H1 (cell line): ENCODE data around the gene POLR2F. TPM values are rescaled to one million over a fixed set of nuclear protein-coding genes. Genes with fewer than 3 reads are reported as not detected.

Experiments
- POLR2AphosphoS5 ChIP-seq: IDR thresholded peaks from 2 replicates; pipeline ENCODE4 v1.6.1; 2011; ENCODE audit warnings: low read depth, low read length
- RNF2 ChIP-seq: fragments of 200-900, 300-1000 bp; sonication (generic); IDR thresholded peaks from 2 replicates; pipeline ENCODE4 v1.7.1; 2016; ENCODE audit warnings: borderline replicate concordance, low read depth, mild to moderate bottlenecking, antibody characterized with exemption, low read length; ENCODE audit not compliant: poor library complexity, severe bottlenecking; ENCODE audit errors: missing control alignments
- SIN3A ChIP-seq, 2 experiments: IDR thresholded peaks in 1 of 2; conservative IDR thresholded peaks in 1 of 2; 2 replicates each; pipeline ENCODE4 v1.6.1; 2011 to 2012; ENCODE audit warnings: low read length in 2 of 2, improper control_type of control experiment in 1 of 2, low read depth in 1 of 2, mild to moderate bottlenecking in 1 of 2
- TAF1 ChIP-seq: IDR thresholded peaks from 2 replicates; pipeline ENCODE4 v1.6.1; 2011; ENCODE audit warnings: mild to moderate bottlenecking, low read depth, low read length
- TEAD4 ChIP-seq: IDR thresholded peaks from 2 replicates; pipeline ENCODE4 v1.6.1; 2012; ENCODE audit warnings: low read depth, low read length, inconsistent platforms, mixed read lengths
- polyA plus RNA-seq, 7 experiments: library from polyadenylated mRNA; depleted of rRNA in 3 of 7; stranded (reverse) in 5 of 7; unstranded in 2 of 7; fragments of >200 nt in 5 of 7; fragments of 200-250 nt in 2 of 7; gene quantifications; 1 replicate in 5 of 7; 2 replicates in 1 of 7; 4 replicates in 1 of 7; pipeline versions ENCODE4 v1.2.1 to v1.2.3, GENCODE V29; 2011 to 2013; ENCODE audit warnings: missing spikeins in 2 of 7, mixed read lengths in 2 of 7
- total RNA-seq: library from RNA; stranded (reverse); fragmentation: NEBNext Ultra II Directional; extraction: Animal tissue kit (Norgen Biotek cat#: 25700); gene quantifications from 2 replicates; pipeline ENCODE4 v1.2.1, GENCODE V29; 2021

POLR2F gene
- total and polyA plus RNA-seq, 2 of the 8 experiments (the other 6 are each of a cell fraction or from before 2014, with no cell fraction given): 150 to 176 TPM

- TF ChIP-seq TAF1: no peak
- no peak for TF ChIP-seq TEAD4
- no peak for TF ChIP-seq SIN3A (conservative IDR thresholded peaks at IDR 0.05 in 1 of 2, IDR thresholded peaks at IDR 0.05 in 1 of 2; ENCODE audit: low read depth in 1 of 2, low read length in 2 of 2)
- no peak for TF ChIP-seq RNF2
- TF ChIP-seq POLR2AphosphoS5: no peak
These were observed 20.0 kb downstream of the POLR2F start (continued) for GRCh38 chr22:37973271-37974170.
